ENCODE results near the gene EIF5AL1. TPM values are rescaled to one million over a fixed set of nuclear protein-coding genes. Genes with fewer than 3 reads are reported as not detected.

Gene EIF5AL1
- total and polyA plus RNA-seq, 2 of the 4 experiments (the other 2 are of a cell fraction), result 1.1 to 1.4 TPM

DNA sequence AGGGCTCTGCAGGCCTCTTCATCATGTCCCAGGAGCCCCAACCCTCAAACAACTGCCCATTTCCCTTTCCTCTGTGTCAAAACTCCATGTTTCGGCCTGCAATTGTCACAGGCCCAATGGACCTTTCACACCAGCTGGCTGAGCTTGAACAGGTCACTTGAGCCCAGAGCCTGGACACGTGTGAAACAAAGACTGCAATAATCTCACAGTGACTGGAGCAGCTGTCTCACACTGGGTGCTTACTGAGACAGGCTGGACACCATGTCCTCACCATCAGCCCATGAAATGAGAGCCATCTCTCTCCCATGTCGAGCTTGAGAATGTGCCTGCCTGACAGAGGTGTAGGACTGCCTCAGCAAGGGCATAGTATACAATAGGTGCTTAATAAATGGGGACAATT is 19.5 kb upstream of the EIF5AL1 start:
- ChIA-PET CTCF (no interaction called here), POLR2A (ENCODE audit: unreplicated experiment) (no interaction called here)
- Histone ChIP-seq H3K14ac (replicated peaks; ENCODE audit: low read depth, low read length) (no peak overlapping the region), H3K4me3 (ENCODE audit: insufficient read depth, low read depth, low read length) (no peak overlapping the region), H3K4me1 (ENCODE audit: control insufficient read depth, insufficient read depth, low read length) (peaks cover 21% of the 10 kb centered on the region), H4K91ac (ENCODE audit: insufficient read depth, low read depth, low read length) (no peak overlapping the region), H3K23ac (ENCODE audit: low read depth, low read length) (no peak overlapping the region), H2BK120ac (ENCODE audit: low read depth, low read length) (no peak overlapping the region), H3K9me3 (ENCODE audit: control insufficient read depth, insufficient read depth, low read length) (no peaks in the 10 kb centered on the region), H3K4me2 (ENCODE audit: low read depth, low read length) (no peak overlapping the region), H4K8ac (ENCODE audit: low read depth in 2 of 2, low read length in 2 of 2) (no peak overlapping the region), H2BK20ac (ENCODE audit: low read depth, low read length) (no peak overlapping the region), H4K20me1 (ENCODE audit: insufficient read depth, low read length) (no peaks in the 10 kb centered on the region), H2BK5ac (ENCODE audit: low read depth, low read length, poor library complexity, severe bottlenecking) (no peak overlapping the region), H3K56ac (ENCODE audit: extremely low read depth, insufficient read depth, low read length) (no peak overlapping the region), H3K36me3 (ENCODE audit: control insufficient read depth, insufficient read depth, low read length) (no peaks in the 10 kb centered on the region), H3K79me1 (ENCODE audit: low read depth in 1 of 2, low read length in 2 of 2) (no peaks in the 10 kb centered on the region), H3K27ac (ENCODE audit: insufficient read depth, low read length) (no peak overlapping the region), H2AFZ (replicated peaks; ENCODE audit: low read length, poor library complexity) (no peak overlapping the region), H2AK9ac (replicated peaks; ENCODE audit: low read depth, low read length, poor library complexity) (no peak overlapping the region), H2BK15ac (ENCODE audit: low read depth, low read length) (no peak overlapping the region), H3K4ac (ENCODE audit: low read depth, low read length) (no peak overlapping the region), H3K9me1 (ENCODE audit: insufficient read depth, low read length) (peaks cover 23% of the 10 kb centered on the region), H3K18ac (ENCODE audit: low read depth, low read length) (no peak overlapping the region), H3K9ac (ENCODE audit: low read depth, low read length) (no peak overlapping the region), H2AK5ac (ENCODE audit: low read depth, low read length) (no peak overlapping the region), H4K5ac (ENCODE audit: low read depth, low read length) (no peak overlapping the region), H3K27me3 (ENCODE audit: control insufficient read depth, insufficient read depth, low read length) (peaks cover 21% of the 10 kb centered on the region)
- no TSS peak for BruUV-seq (replicated peaks)
- DNase-seq, result no peak
- TF ChIP-seq BHLHE40 (IDR thresholded peaks at IDR 0.05; ENCODE audit: low read depth, low read length), result no peak
- no peak for TF ChIP-seq POLR2A (IDR thresholded peaks at IDR 0.05; ENCODE audit: low read depth, low read length)
- TF ChIP-seq, protein P1, sequence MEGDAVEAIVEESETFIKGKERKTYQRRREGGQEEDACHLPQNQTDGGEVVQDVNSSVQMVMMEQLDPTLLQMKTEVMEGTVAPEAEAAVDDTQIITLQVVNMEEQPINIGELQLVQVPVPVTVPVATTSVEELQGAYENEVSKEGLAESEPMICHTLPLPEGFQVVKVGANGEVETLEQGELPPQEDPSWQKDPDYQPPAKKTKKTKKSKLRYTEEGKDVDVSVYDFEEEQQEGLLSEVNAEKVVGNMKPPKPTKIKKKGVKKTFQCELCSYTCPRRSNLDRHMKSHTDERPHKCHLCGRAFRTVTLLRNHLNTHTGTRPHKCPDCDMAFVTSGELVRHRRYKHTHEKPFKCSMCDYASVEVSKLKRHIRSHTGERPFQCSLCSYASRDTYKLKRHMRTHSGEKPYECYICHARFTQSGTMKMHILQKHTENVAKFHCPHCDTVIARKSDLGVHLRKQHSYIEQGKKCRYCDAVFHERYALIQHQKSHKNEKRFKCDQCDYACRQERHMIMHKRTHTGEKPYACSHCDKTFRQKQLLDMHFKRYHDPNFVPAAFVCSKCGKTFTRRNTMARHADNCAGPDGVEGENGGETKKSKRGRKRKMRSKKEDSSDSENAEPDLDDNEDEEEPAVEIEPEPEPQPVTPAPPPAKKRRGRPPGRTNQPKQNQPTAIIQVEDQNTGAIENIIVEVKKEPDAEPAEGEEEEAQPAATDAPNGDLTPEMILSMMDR (conservative IDR thresholded peaks at IDR 0.05; ENCODE audit: low read depth, low read length), result no peak
- no peak for TF ChIP-seq MAZ (IDR thresholded peaks at IDR 0.05; ENCODE audit: borderline replicate concordance, low read depth, low read length)
- TF ChIP-seq MAFK (IDR thresholded peaks at IDR 0.05; ENCODE audit: low read depth, low read length), result no peak
- TF ChIP-seq RAD21 (IDR thresholded peaks at IDR 0.05; ENCODE audit: low read length), result no peak
- TF ChIP-seq, protein P2, sequence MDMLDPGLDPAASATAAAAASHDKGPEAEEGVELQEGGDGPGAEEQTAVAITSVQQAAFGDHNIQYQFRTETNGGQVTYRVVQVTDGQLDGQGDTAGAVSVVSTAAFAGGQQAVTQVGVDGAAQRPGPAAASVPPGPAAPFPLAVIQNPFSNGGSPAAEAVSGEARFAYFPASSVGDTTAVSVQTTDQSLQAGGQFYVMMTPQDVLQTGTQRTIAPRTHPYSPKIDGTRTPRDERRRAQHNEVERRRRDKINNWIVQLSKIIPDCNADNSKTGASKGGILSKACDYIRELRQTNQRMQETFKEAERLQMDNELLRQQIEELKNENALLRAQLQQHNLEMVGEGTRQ (IDR thresholded peaks at IDR 0.05; ENCODE audit: low read depth, low read length), result no peak
- no peak for TF ChIP-seq NFE2L2 (IDR thresholded peaks at IDR 0.05; ENCODE audit: low read depth, low read length)
- no peak for TF ChIP-seq CHD1 (IDR thresholded peaks at IDR 0.05; ENCODE audit: low read depth, low read length)
- TF ChIP-seq RFX5 (IDR thresholded peaks at IDR 0.05; ENCODE audit: low read depth, low read length), result no peak
- TF ChIP-seq, protein P3, sequence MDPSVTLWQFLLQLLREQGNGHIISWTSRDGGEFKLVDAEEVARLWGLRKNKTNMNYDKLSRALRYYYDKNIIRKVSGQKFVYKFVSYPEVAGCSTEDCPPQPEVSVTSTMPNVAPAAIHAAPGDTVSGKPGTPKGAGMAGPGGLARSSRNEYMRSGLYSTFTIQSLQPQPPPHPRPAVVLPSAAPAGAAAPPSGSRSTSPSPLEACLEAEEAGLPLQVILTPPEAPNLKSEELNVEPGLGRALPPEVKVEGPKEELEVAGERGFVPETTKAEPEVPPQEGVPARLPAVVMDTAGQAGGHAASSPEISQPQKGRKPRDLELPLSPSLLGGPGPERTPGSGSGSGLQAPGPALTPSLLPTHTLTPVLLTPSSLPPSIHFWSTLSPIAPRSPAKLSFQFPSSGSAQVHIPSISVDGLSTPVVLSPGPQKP (IDR thresholded peaks at IDR 0.05; ENCODE audit: borderline replicate concordance, low read depth, low read length), result no peak
- TF ChIP-seq RCOR1 (IDR thresholded peaks at IDR 0.05; ENCODE audit: insufficient replicate concordance, low read length), result no peak
- no peak for TF ChIP-seq MXI1 (IDR thresholded peaks at IDR 0.05; ENCODE audit: borderline replicate concordance, low read depth, low read length)
- TF ChIP-seq FOS (IDR thresholded peaks at IDR 0.05; ENCODE audit: low read depth, low read length), result no peak
- no peak for TF ChIP-seq CEBPB (IDR thresholded peaks at IDR 0.05; ENCODE audit: low read depth, low read length)
- TF ChIP-seq SMC3 (IDR thresholded peaks at IDR 0.05; ENCODE audit: low read depth, low read length), result no peak
- WGBS, 2 experiments (ENCODE audit: extremely low coverage in 2 of 2, insufficient read length in 1 of 2), result 60% methylated on average over 1 of the region's 3 CpGs; no CpG with 5 or more reads in 1 of the 2 experiments
- intact Hi-C loops (cut with micrococcal nuclease) (no loop called here), in situ Hi-C loops (cut with MboI; ENCODE audit: low sequenced_read_pairs) (loop anchor here (25.0 kb wide), 1 partner anchor 106 kb away; no protein-coding TSS in a partner anchor), dilution Hi-C loops (cut with HindIII; ENCODE audit: low sequenced_read_pairs, unreplicated experiment) (no loop called here)
- no peak for ATAC-seq (ENCODE audit: low read depth)

Data from IMR-90 (cell line).